Esophagus muscularis mucosa (tissue), 4 donors: ENCODE data around the gene CLPTM1. TPM values are rescaled to one million over a fixed set of nuclear protein-coding genes. Genes with fewer than 3 reads are reported as not detected.

Experiments
- total RNA-seq, 4 donors: library from RNA; depleted of rRNA; stranded (reverse); fragments of >200 nt; gene quantifications; one replicate each; pipeline versions ENCODE4 v1.1.0 to v1.2.1, GENCODE V29; 2016

Gene CLPTM1
- total RNA-seq, 4 donors from 2014 or later = 46.6 to 154 (median 79.5) TPM

Other genes starting within 250 kb of the CLPTM1 start
- 100 to 1,000 TPM in 1 of 4 donors, 10 to 100 TPM in 2, 1 to 10 TPM in 1; 10.0 to 147 (median 20.2) TPM for gene BCL3, start 206.7 kb upstream of the CLPTM1 start, total RNA-seq
- under 1 TPM in 2 of 4 donors, not detected in 2; 0.34 to 0.50 TPM for gene CBLC, start 177.5 kb upstream of the CLPTM1 start, total RNA-seq
- gene BCAM, start 146.3 kb upstream of the CLPTM1 start, total RNA-seq = 10 to 100 TPM; 32.4 to 76.5 (median 56.6) TPM
- 10 to 100 TPM; 34.5 to 72.4 (median 60.1) TPM for gene NECTIN2, start 109.1 kb upstream of the CLPTM1 start, total RNA-seq
- gene TOMM40, start 64.1 kb upstream of the CLPTM1 start, total RNA-seq = 10 to 100 TPM; 29.1 to 49.9 (median 41.0) TPM
- gene APOE, start 49.6 kb upstream of the CLPTM1 start, total RNA-seq = 10 to 100 TPM; 20.3 to 47.3 (median 37.2) TPM
- 1 to 10 TPM in 1 of 4 donors, not detected in 3; 2.5 TPM for gene APOC1, start 40.8 kb upstream of the CLPTM1 start, total RNA-seq
- gene APOC4, start 13.1 kb upstream of the CLPTM1 start, total RNA-seq = not detected
- not detected for gene APOC2, start 9.3 kb upstream of the CLPTM1 start, total RNA-seq
- 10 to 100 TPM in 1 of 4 donors, 1 to 10 TPM in 3; 5.8 to 15.9 (median 7.5) TPM for gene RELB, start 46.1 kb downstream of the CLPTM1 start, total RNA-seq
- 10 to 100 TPM; 20.7 to 59.8 (median 32.9) TPM for gene CLASRP, start 83.7 kb downstream of the CLPTM1 start, total RNA-seq
- under 1 TPM in 2 of 4 donors, not detected in 2; 0.17 to 0.23 TPM for gene ZNF296, start 121.1 kb downstream of the CLPTM1 start, total RNA-seq
- 10 to 100 TPM; 12.3 to 19.1 (median 15.3) TPM for gene GEMIN7, start 123.9 kb downstream of the CLPTM1 start, total RNA-seq
- gene PPP1R37, start 137.8 kb downstream of the CLPTM1 start, total RNA-seq = 10 to 100 TPM; 21.0 to 46.7 (median 28.3) TPM
- gene NKPD1, start 205.6 kb downstream of the CLPTM1 start, total RNA-seq = under 1 TPM in 1 of 4 donors, not detected in 3; 0.26 TPM
- gene TRAPPC6A, start 222.9 kb downstream of the CLPTM1 start, total RNA-seq = 10 to 100 TPM; 18.3 to 27.0 (median 19.4) TPM
- 10 to 100 TPM in 3 of 4 donors, 1 to 10 TPM in 1; 5.4 to 21.9 (median 16.1) TPM for gene BLOC1S3, start 223.4 kb downstream of the CLPTM1 start, total RNA-seq